Tibial artery (tissue), 4 donors: ENCODE measurements around the gene POLRMT.

Source experiments
- DNase-seq, 2 donors: peaks; one replicate each; pipeline ENCODE4 v3.0.0-alpha.2; 2019
- H3K27ac ChIP-seq, 2 donors: fragments of 200-600 bp; sonication (generic) in 1 of 2; 1 replicate in 1 of 2; 2 replicates in 1 of 2; pipeline ENCODE4 v1.5.1; 2018 to 2019; ENCODE audit warnings: mild to moderate bottlenecking in 1 of 2
- H3K27me3 ChIP-seq, 2 donors: fragments of 200-600 bp; sonication (generic) in 1 of 2; one replicate each; pipeline versions ENCODE4 v1.5.1 to v1.6.0; 2016 to 2019
- H3K36me3 ChIP-seq, 3 donors: fragments of 200-600 bp; sonication (generic) in 2 of 3; one replicate each; pipeline ENCODE4 v1.5.1; 2016 to 2019; ENCODE audit warnings: mild to moderate bottlenecking in 2 of 3
- H3K4me1 ChIP-seq, 4 donors: fragments of 200-600 bp; sonication (generic) in 2 of 4; 1 replicate in 3 of 4; 2 replicates in 1 of 4; pipeline ENCODE4 v1.5.1; 2016 to 2019
- H3K4me3 ChIP-seq, 2 donors: fragments of 200-600 bp; sonication (generic) in 1 of 2; 1 replicate in 1 of 2; 2 replicates in 1 of 2; pipeline ENCODE4 v1.5.1; 2018 to 2019; ENCODE audit warnings: mild to moderate bottlenecking in 2 of 2
- H3K9me3 ChIP-seq, 3 donors: fragments of 200-600 bp; sonication (generic) in 1 of 3; one replicate each; pipeline ENCODE4 v1.5.1; 2016 to 2019
- CTCF ChIP-seq, 2 experiments: fragments of 200-600 bp in 1 of 2; fragments of 450-650 bp in 1 of 2; IDR thresholded peaks; one replicate each; pipeline ENCODE4 v1.5.1; 2017 to 2019; ENCODE audit warnings: antibody characterized with exemption in 2 of 2, mild to moderate bottlenecking in 1 of 2, moderate library complexity in 1 of 2
- intact Hi-C: fragments of 100-400 bp; cut with DNase I; formaldehyde crosslinking; loops from one replicate; pipeline ENCODE4 v1.15.0; 2023; ENCODE audit warnings: low total_unique reads

Gene POLRMT

GRCh38 chr19:595326-596262 is 37.7 kb downstream of the POLRMT start:
- Histone ChIP-seq H3K9me3 (no peaks in the 10 kb centered on the region), H3K4me3 (no peak overlapping the region), H3K36me3 (no peaks in the 10 kb centered on the region), H3K27me3 (peaks cover 4 to 78% of the 10 kb centered on the region in 2 donors), H3K27ac (no peak overlapping the region), H3K4me1 (peaks cover 0 to 6% (median 2%) of the 10 kb centered on the region in 4 donors)
- DNase-seq: no peak
- intact Hi-C loops: no loop called here
- no peak for TF ChIP-seq CTCF (IDR thresholded peaks at IDR 0.05)

GRCh38 chr19:594265-594870 is 39.0 kb downstream of the POLRMT start:
- Histone ChIP-seq H3K27me3 (peaks cover 4 to 84% of the 10 kb centered on the region in 2 donors), H3K36me3 (no peaks in the 10 kb centered on the region)
- DNase-seq: no peak

GRCh38 chr19:593505-593904 is 39.8 kb downstream of the POLRMT start:
- no peak for TF ChIP-seq CTCF (IDR thresholded peaks at IDR 0.05)
- Histone ChIP-seq H3K36me3 (no peaks in the 10 kb centered on the region), H3K9me3 (no peaks in the 10 kb centered on the region), H3K4me3 (no peak overlapping the region), H3K27me3 (peaks cover 4 to 89% of the 10 kb centered on the region in 2 donors), H3K27ac (no peak overlapping the region), H3K4me1 (peaks cover 0 to 19% (median 5%) of the 10 kb centered on the region in 4 donors)
- intact Hi-C loops: no loop called here
- DNase-seq: no peak

More at GRCh38 chr19:594265-594870, 39.0 kb downstream of the POLRMT start:
- no peak for TF ChIP-seq CTCF (IDR thresholded peaks at IDR 0.05)
- no peak overlapping the region for H3K27ac ChIP-seq
- intact Hi-C loops: no loop called here
- no peaks in the 10 kb centered on the region for H3K9me3 ChIP-seq
- peaks cover 0 to 12% (median 4%) of the 10 kb centered on the region in 4 donors for H3K4me1 ChIP-seq
- no peak overlapping the region for H3K4me3 ChIP-seq

DNA sequence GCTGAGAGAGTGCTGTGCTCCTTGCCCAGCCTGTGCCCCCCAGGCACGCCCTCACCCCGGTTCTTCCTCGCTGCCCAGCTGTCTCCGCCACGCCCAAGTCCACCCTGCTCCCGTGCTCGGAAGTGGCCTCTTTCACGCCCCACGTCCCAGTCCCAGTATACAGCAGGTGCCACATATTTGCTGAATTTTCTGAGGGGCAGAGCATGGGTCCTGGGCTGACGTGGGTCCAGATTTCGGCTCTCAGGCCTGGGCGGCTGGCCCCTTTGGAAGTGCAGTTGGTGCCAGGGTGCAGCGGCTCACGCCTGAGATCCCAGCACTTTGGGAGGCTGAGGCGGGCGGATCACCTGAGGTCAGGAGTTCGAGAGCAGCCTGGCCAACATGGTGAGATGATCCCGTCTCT is 40.3 kb downstream of the POLRMT start:
- no peak overlapping the region for H3K27ac ChIP-seq
- no peak for DNase-seq
- H3K4me3 ChIP-seq: no peak overlapping the region
- H3K36me3 ChIP-seq: no peaks in the 10 kb centered on the region
- TF ChIP-seq CTCF (IDR thresholded peaks at IDR 0.05): no peak
- H3K27me3 ChIP-seq: peaks cover 4 to 92% of the 10 kb centered on the region in 2 donors
- H3K9me3 ChIP-seq: no peaks in the 10 kb centered on the region
- intact Hi-C loops: no loop called here
- peaks cover 0 to 23% (median 5%) of the 10 kb centered on the region in 4 donors for H3K4me1 ChIP-seq

GRCh38 chr19:592101-592500 is 41.2 kb downstream of the POLRMT start:
- no peak for DNase-seq
- Histone ChIP-seq H3K27ac (no peak overlapping the region), H3K36me3 (no peaks in the 10 kb centered on the region), H3K27me3 (peaks cover 4 to 88% of the 10 kb centered on the region in 2 donors), H3K9me3 (no peaks in the 10 kb centered on the region), H3K4me1 (peaks cover 0 to 25% (median 5%) of the 10 kb centered on the region in 4 donors), H3K4me3 (no peak overlapping the region)
- intact Hi-C loops: no loop called here
- no peak for TF ChIP-seq CTCF (IDR thresholded peaks at IDR 0.05)
